Caco-2 (cell line): Measurements from ENCODE around the gene MARCHF11. TPM values are rescaled to one million over a fixed set of nuclear protein-coding genes. Genes with fewer than 3 reads are reported as not detected.

Experiments
- BruUV-seq: library from RNA; stranded (reverse); fragments of 400-500 nt; replicated peaks from 2 replicates; lab custom pipeline; 2021; lab: Mats Ljungman, UMichigan
- CTCF ChIA-PET: fragments of 300-600 bp; sonication (Branson Sonifier 250); formaldehyde crosslinking; loops from one replicate; lab custom pipeline; 2022; ENCODE audit warnings: antibody characterized with exemption; lab: Charles Lee
- POLR2A ChIA-PET: fragments of 300-600 bp; sonication (Branson Sonifier 250); formaldehyde crosslinking; loops from one replicate; lab custom pipeline; 2022; ENCODE audit warnings: antibody characterized with exemption; lab: Charles Lee
- DNase-seq, 2 experiments: peaks; one replicate each; pipeline versions ENCODE4 v3.0.0 to v3.0.0-alpha.2; 2020 to 2022
- H3K27me3 ChIP-seq: replicated peaks from 2 replicates; pipeline ENCODE4 v1.6.0; 2011; ENCODE audit warnings: low read length; ENCODE audit not compliant: control insufficient read depth, insufficient read depth
- H3K36me3 ChIP-seq: 2 replicates; pipeline ENCODE4 v1.5.1; 2011; ENCODE audit warnings: low read length; ENCODE audit not compliant: control insufficient read depth, insufficient read depth
- H3K4me1 ChIP-seq: fragments of 250-450 bp; sonication (Bioruptor Pico); 2 replicates; pipeline ENCODE4 v1.5.1; 2020; ENCODE audit warnings: mild to moderate bottlenecking
- H3K4me3 ChIP-seq: 2 replicates; pipeline ENCODE4 v1.5.1; 2011; ENCODE audit warnings: low read depth, mild to moderate bottlenecking, control low read depth, low read length
- H3K9me3 ChIP-seq: fragments of 250-450 bp; sonication (Bioruptor Pico); 2 replicates; pipeline ENCODE4 v1.5.1; 2020; ENCODE audit warnings: mild to moderate bottlenecking, moderate library complexity
- H3K27ac Mint-ChIP-seq: one replicate; pipeline ENCODE4 v1.8.0; 2022; ENCODE audit warnings: mixed read lengths; ENCODE audit not compliant: unreplicated experiment
- H3K27me3 Mint-ChIP-seq: one replicate; pipeline ENCODE4 v1.8.0; 2022; ENCODE audit warnings: mixed read lengths; ENCODE audit not compliant: insufficient read depth, unreplicated experiment
- H3K36me3 Mint-ChIP-seq: one replicate; pipeline ENCODE4 v1.8.0; 2022; ENCODE audit warnings: mild to moderate bottlenecking, mixed read lengths; ENCODE audit not compliant: insufficient read depth, unreplicated experiment
- H3K4me1 Mint-ChIP-seq: one replicate; pipeline ENCODE4 v1.8.0; 2022; ENCODE audit warnings: low read depth, mixed read lengths; ENCODE audit not compliant: unreplicated experiment
- H3K4me3 Mint-ChIP-seq: one replicate; pipeline ENCODE4 v1.8.0; 2022; ENCODE audit warnings: mild to moderate bottlenecking, moderate library complexity, mixed read lengths; ENCODE audit not compliant: unreplicated experiment
- H3K9me3 Mint-ChIP-seq: one replicate; pipeline ENCODE4 v1.8.0; 2022; ENCODE audit warnings: mixed read lengths; ENCODE audit not compliant: unreplicated experiment
- CTCF ChIP-seq, 2 experiments: fragments of 200-600 bp in 1 of 2; IDR thresholded peaks; 1 replicate in 1 of 2; 2 replicates in 1 of 2; pipeline versions ENCODE4 v1.5.1 to v1.8.0; 2011 to 2022; ENCODE audit warnings: antibody characterized with exemption in 1 of 2, control low read depth in 1 of 2, inconsistent platforms in 1 of 2, low read depth in 1 of 2, low read length in 1 of 2, mild to moderate bottlenecking in 1 of 2, moderate library complexity in 1 of 2; ENCODE audit not compliant: insufficient read depth in 1 of 2, severe bottlenecking in 1 of 2, unreplicated experiment in 1 of 2
- intact Hi-C: fragments of 100-400 bp; cut with micrococcal nuclease; formaldehyde crosslinking; loops from one replicate; pipeline ENCODE4 v1.10.0; 2022; ENCODE audit not compliant: unreplicated experiment
- total RNA-seq: library from RNA; stranded (reverse); gene quantifications from 2 replicates; pipeline ENCODE4 v1.2.3, GENCODE V29; 2022

MARCHF11 gene
- total RNA-seq, 1 experiment from 2014 or later = 1.5 TPM

- Mint-ChIP-seq H3K4me1 (no peaks in the 10 kb centered on the region), H3K27me3 (no peaks in the 10 kb centered on the region), H3K4me3 (no peak overlapping the region), H3K27ac (no peak overlapping the region), H3K9me3 (no peaks in the 10 kb centered on the region), H3K36me3 (no peaks in the 10 kb centered on the region)
- TF ChIP-seq CTCF (IDR thresholded peaks at IDR 0.05; ENCODE audit: insufficient read depth in 1 of 2, low read depth in 1 of 2, low read length in 1 of 2, severe bottlenecking in 1 of 2, unreplicated experiment in 1 of 2) = no peak
- intact Hi-C loops = no loop called here
- Histone ChIP-seq H3K9me3 (no peaks in the 10 kb centered on the region), H3K36me3 (no peaks in the 10 kb centered on the region), H3K4me1 (no peaks in the 10 kb centered on the region), H3K27me3 (no peaks in the 10 kb centered on the region; the same call in 1 of the 2 replicates), H3K4me3 (no peak overlapping the region)
- POLR2A ChIA-PET = no interaction called here
- no peak for DNase-seq
- CTCF ChIA-PET = no interaction called here
- no TSS peak for BruUV-seq
Observed at GRCh38 chr5:16108418-16108817, 71.2 kb downstream of the MARCHF11 start.

GRCh38 chr5:16104961-16105360, 74.6 kb downstream of the MARCHF11 start:
- no peaks in the 10 kb centered on the region for H3K27me3 Mint-ChIP-seq
- H3K4me3 Mint-ChIP-seq = no peak overlapping the region
- no peaks in the 10 kb centered on the region for H3K4me1 Mint-ChIP-seq
- no peaks in the 10 kb centered on the region for H3K36me3 Mint-ChIP-seq
- H3K27ac Mint-ChIP-seq = no peak overlapping the region
- TF ChIP-seq CTCF (IDR thresholded peaks at IDR 0.05; ENCODE audit: insufficient read depth in 1 of 2, low read depth in 1 of 2, low read length in 1 of 2, severe bottlenecking in 1 of 2, unreplicated experiment in 1 of 2) = no peak
- CTCF ChIA-PET = no interaction called here
- H3K4me1 ChIP-seq = no peaks in the 10 kb centered on the region
- H3K4me3 ChIP-seq = no peak overlapping the region
- no peaks in the 10 kb centered on the region for H3K9me3 Mint-ChIP-seq
- intact Hi-C loops = no loop called here
- BruUV-seq = no TSS peak
- no peak for DNase-seq
- no peaks in the 10 kb centered on the region; the same call in 1 of the 2 replicates for H3K27me3 ChIP-seq
- H3K36me3 ChIP-seq = no peaks in the 10 kb centered on the region
- no peaks in the 10 kb centered on the region for H3K9me3 ChIP-seq
- POLR2A ChIA-PET = no interaction called here

GRCh38 chr5:16095612-16096011, 84.0 kb downstream of the MARCHF11 start:
- Mint-ChIP-seq H3K27me3 (peaks cover 6% of the 10 kb centered on the region), H3K4me3 (no peak overlapping the region), H3K4me1 (no peaks in the 10 kb centered on the region), H3K36me3 (no peaks in the 10 kb centered on the region), H3K27ac (no peak overlapping the region), H3K9me3 (no peaks in the 10 kb centered on the region)
- ChIA-PET POLR2A (no interaction called here), CTCF (no interaction called here)
- H3K27me3 ChIP-seq = no peaks in the 10 kb centered on the region
- BruUV-seq = no TSS peak
- H3K9me3 ChIP-seq = no peaks in the 10 kb centered on the region
- H3K4me1 ChIP-seq = no peaks in the 10 kb centered on the region
- H3K4me3 ChIP-seq = no peak overlapping the region
- no peak for TF ChIP-seq CTCF (IDR thresholded peaks at IDR 0.05; ENCODE audit: insufficient read depth in 1 of 2, low read depth in 1 of 2, low read length in 1 of 2, severe bottlenecking in 1 of 2, unreplicated experiment in 1 of 2)
- no peak for DNase-seq
- intact Hi-C loops = no loop called here
- no peaks in the 10 kb centered on the region for H3K36me3 ChIP-seq
